ENCODE results near the gene SORCS3.

GRCh38 chr10:104989880-104990279, 348.8 kb downstream of the SORCS3 start:
- no peak for TF ChIP-seq POLR2A (IDR thresholded peaks at IDR 0.05)
- no peak for TF ChIP-seq CTCF (IDR thresholded peaks at IDR 0.05)

All from esophagus squamous epithelium (tissue), 4 donors.